Testis (tissue), 3 donors: ENCODE data around the gene SIGLEC10. TPM values are rescaled to one million over a fixed set of nuclear protein-coding genes. Genes with fewer than 3 reads are reported as not detected.
"Not testable (repeated sequence)": the region's sequence is repeated elsewhere in the genome, so short reads cannot be mapped to it uniquely, and the experiment has no call there.

Experiments
- DNase-seq: peaks from one replicate; pipeline ENCODE4 v3.0.0-alpha.2; 2019
- H3K27ac ChIP-seq, 2 donors: fragments of 200-600 bp; sonication (generic); one replicate each; pipeline ENCODE4 v1.5.1; 2019
- H3K27me3 ChIP-seq: fragments of 200-600 bp; sonication (generic); one replicate; pipeline ENCODE4 v1.5.1; 2019
- H3K36me3 ChIP-seq: fragments of 200-600 bp; sonication (generic); one replicate; pipeline ENCODE4 v1.5.1; 2017; ENCODE audit warnings: low read depth; ENCODE audit errors: missing control alignments
- H3K4me1 ChIP-seq: fragments of 200-600 bp; sonication (generic); one replicate; pipeline ENCODE4 v1.5.1; 2019
- H3K4me3 ChIP-seq, 2 donors: fragments of 200-600 bp; sonication (generic); one replicate each; pipeline ENCODE4 v1.5.1; 2017 to 2019
- H3K9me3 ChIP-seq: fragments of 200-600 bp; sonication (generic); one replicate; pipeline ENCODE4 v1.5.1; 2017
- CTCF ChIP-seq, 3 experiments: fragments of 450-650 bp in 2 of 3; fragments of 200-600 bp in 1 of 3; sonication (generic) in 1 of 3; IDR thresholded peaks; one replicate each; pipeline ENCODE4 v1.5.1; 2016 to 2019; ENCODE audit warnings: antibody characterized with exemption in 3 of 3, mild to moderate bottlenecking in 2 of 3, moderate library complexity in 1 of 3
- POLR2A ChIP-seq: fragments of 450-650 bp; IDR thresholded peaks from one replicate; pipeline ENCODE4 v1.6.1; 2017; ENCODE audit warnings: antibody characterized with exemption, mild to moderate bottlenecking, moderate library complexity
- WGBS, 2 donors: methylation state at CpG; one replicate each; pipeline ENCODE4 v1.1.5; 2018; 5-methylcytosine and 5-hydroxymethylcytosine counted together
- intact Hi-C: fragments of 100-400 bp; cut with DNase I; formaldehyde crosslinking; loops from one replicate; pipeline ENCODE4 v1.15.1; 2023; ENCODE audit warnings: low total_unique reads
- polyA plus RNA-seq: library from polyadenylated mRNA; stranded (reverse); fragments of 350-450 nt; fragmentation: Illumina TruSeq; extraction: RNeasy Lipid Tissue Mini Kit (QIAGEN cat#74804); gene quantifications from one replicate; pipeline ENCODE4 v1.2.3, GENCODE V29; 2014; ENCODE audit warnings: low read depth, low replicate concordance; ENCODE audit not compliant: insufficient read depth
- total RNA-seq, 2 donors: library from RNA; depleted of rRNA; stranded (reverse); fragments of >200 nt; gene quantifications; one replicate each; pipeline ENCODE4 v1.2.3, GENCODE V29; 2016

Gene SIGLEC10
- total and polyA plus RNA-seq, 3 donors from 2014 or later = 0.87 to 2.3 (median 2.2) TPM

GRCh38 chr19:51407511-51408131 lies 9.8 kb downstream of the SIGLEC10 start:
- peak; percentile 15 to 48 (median 24) for TF ChIP-seq CTCF (IDR thresholded peaks at IDR 0.05)
- no peak for TF ChIP-seq POLR2A
- WGBS, 2 donors = 51 to 77% methylated on average over 6 of the region's 6 CpGs
- no peaks in the 10 kb centered on the region for H3K36me3 ChIP-seq
- H3K9me3 ChIP-seq = no peaks in the 10 kb centered on the region
- peak; percentile 60 for DNase-seq
- no peak overlapping the region for H3K27ac ChIP-seq
- no peaks in the 10 kb centered on the region for H3K4me1 ChIP-seq
- intact Hi-C loops = no loop called here
- H3K27me3 ChIP-seq = no peaks in the 10 kb centered on the region
- H3K4me3 ChIP-seq = no peak overlapping the region

- no peak for DNase-seq
- intact Hi-C loops = no loop called here
- WGBS, 2 donors = 93 to 96% methylated on average over 9 of the region's 9 CpGs
- Histone ChIP-seq H3K4me3 (no peak overlapping the region), H3K9me3 (no peaks in the 10 kb centered on the region), H3K36me3 (no peaks in the 10 kb centered on the region), H3K4me1 (no peaks in the 10 kb centered on the region), H3K27ac (no peak overlapping the region), H3K27me3 (no peaks in the 10 kb centered on the region)
- TF ChIP-seq POLR2A = no peak
- no peak for TF ChIP-seq CTCF (IDR thresholded peaks at IDR 0.05)
Observed at GRCh38 chr19:51402117-51402516, 15.3 kb downstream of the SIGLEC10 start.

- not testable (repeated sequence) for H3K4me3 ChIP-seq, H3K36me3 ChIP-seq, H3K27ac ChIP-seq, H3K4me1 ChIP-seq, DNase-seq, H3K9me3 ChIP-seq, H3K27me3 ChIP-seq
- WGBS, 2 donors = 87 to 97% methylated on average over 7 of the region's 7 CpGs
- intact Hi-C loops = loop anchor here (5.0 kb wide), 1 partner anchor 653 kb away; no protein-coding TSS in a partner anchor
Observed at GRCh38 chr19:51399936-51400335, 17.5 kb downstream of the SIGLEC10 start.

- 90 to 97% methylated on average over 5 of the region's 5 CpGs for WGBS, 2 donors
- no peaks in the 10 kb centered on the region for H3K9me3 ChIP-seq
- intact Hi-C loops = loop anchor here (5.0 kb wide), 1 partner anchor 652 kb away; no protein-coding TSS in a partner anchor
Observed at GRCh38 chr19:51399231-51399630, 18.2 kb downstream of the SIGLEC10 start.

More at GRCh38 chr19:51399231-51399630, 18.2 kb downstream of the SIGLEC10 start:
- H3K36me3 ChIP-seq = no peaks in the 10 kb centered on the region
- TF ChIP-seq POLR2A = no peak
- no peak for TF ChIP-seq CTCF (IDR thresholded peaks at IDR 0.05)
- H3K27me3 ChIP-seq = no peaks in the 10 kb centered on the region
- H3K27ac ChIP-seq = no peak overlapping the region
- no peak overlapping the region for H3K4me3 ChIP-seq
- H3K4me1 ChIP-seq = no peaks in the 10 kb centered on the region
- DNase-seq = no peak
